Keratinocyte (primary cell): Measurements from ENCODE around the gene KRT4. TPM values are rescaled to one million over a fixed set of nuclear protein-coding genes. Genes with fewer than 3 reads are reported as not detected.

Source experiments
- DNase-seq: peaks from one replicate; pipeline ENCODE4 v3.0.0-alpha.2; 2011; ENCODE audit warnings: low read depth, missing footprints, low spot score
- FAIRE-seq: peaks from 2 replicates; lab custom pipeline; 2011; peaks lifted over from hg19 to GRCh38; lab: Jason Lieb, UNC
- H2AFZ ChIP-seq: 2 replicates; pipeline ENCODE4 v1.6.0; 2012; ENCODE audit warnings: low read length, control low read depth, inconsistent platforms; ENCODE audit not compliant: control insufficient read depth
- H3K27ac ChIP-seq: 2 replicates; pipeline ENCODE4 v1.5.1; 2011; ENCODE audit warnings: low read length; ENCODE audit not compliant: control insufficient read depth, insufficient read depth
- H3K27me3 ChIP-seq: 3 replicates; pipeline ENCODE4 v1.6.0; 2011; ENCODE audit warnings: low read length; ENCODE audit not compliant: control insufficient read depth, insufficient read depth; ENCODE audit errors: extremely low read depth
- H3K36me3 ChIP-seq, 2 experiments: 2 replicates in 1 of 2; 3 replicates in 1 of 2; pipeline ENCODE4 v1.5.1; 2011; ENCODE audit warnings: low read length in 2 of 2, mild to moderate bottlenecking in 1 of 2; ENCODE audit not compliant: control insufficient read depth in 2 of 2, insufficient read depth in 2 of 2; ENCODE audit errors: extremely low read depth in 1 of 2
- H3K4me1 ChIP-seq: 3 replicates; pipeline ENCODE4 v1.5.1; 2011; ENCODE audit warnings: low read length; ENCODE audit not compliant: control insufficient read depth, insufficient read depth; ENCODE audit errors: extremely low read depth
- H3K4me2 ChIP-seq: 3 replicates; pipeline ENCODE4 v1.6.0; 2011; ENCODE audit warnings: low read depth, low read length; ENCODE audit not compliant: control insufficient read depth, insufficient read depth; ENCODE audit errors: extremely low read depth
- H3K4me3 ChIP-seq, 3 experiments: fragments of 200-600 bp in 1 of 3; sonication (generic) in 1 of 3; 2 replicates in 2 of 3; 3 replicates in 1 of 3; pipeline ENCODE4 v1.5.1; 2011 to 2016; ENCODE audit warnings: low read length in 3 of 3, mild to moderate bottlenecking in 3 of 3, control low read depth in 2 of 3, inconsistent platforms in 1 of 3, low read depth in 1 of 3, mixed read lengths in 1 of 3, mixed run types in 1 of 3, moderate library complexity in 1 of 3; ENCODE audit not compliant: control insufficient read depth in 2 of 3, insufficient read depth in 2 of 3; ENCODE audit errors: extremely low read depth in 1 of 3
- H3K79me2 ChIP-seq: 2 replicates; pipeline ENCODE4 v1.6.0; 2012; ENCODE audit warnings: low read length; ENCODE audit not compliant: control insufficient read depth, insufficient read depth
- H3K9ac ChIP-seq: 3 replicates; pipeline ENCODE4 v1.6.0; 2011; ENCODE audit warnings: low read length; ENCODE audit not compliant: control insufficient read depth, insufficient read depth; ENCODE audit errors: extremely low read depth
- H3K9me1 ChIP-seq: 3 replicates; pipeline ENCODE4 v1.6.0; 2011; ENCODE audit warnings: low read length; ENCODE audit not compliant: control insufficient read depth, insufficient read depth; ENCODE audit errors: extremely low read depth
- H3K9me3 ChIP-seq: 2 replicates; pipeline ENCODE4 v1.5.1; 2012; ENCODE audit warnings: low read depth, low read length; ENCODE audit not compliant: control insufficient read depth
- H4K20me1 ChIP-seq: 3 replicates; pipeline ENCODE4 v1.6.0; 2011; ENCODE audit warnings: low read length; ENCODE audit not compliant: control insufficient read depth, insufficient read depth; ENCODE audit errors: extremely low read depth
- CTCF ChIP-seq, 3 experiments: IDR thresholded peaks in 1 of 3; conservative IDR thresholded peaks in 1 of 3; optimal IDR thresholded peaks in 1 of 3; 2 replicates in 2 of 3; 3 replicates in 1 of 3; pipeline versions ENCODE3 to v1.5.1; 2011; ENCODE audit warnings: low read length in 3 of 3, mild to moderate bottlenecking in 3 of 3, moderate library complexity in 2 of 3, control low read depth in 1 of 3, inconsistent platforms in 1 of 3; ENCODE audit not compliant: insufficient read depth in 2 of 3; ENCODE audit errors: extremely low read depth in 1 of 3
- EZH2 ChIP-seq: IDR thresholded peaks from one replicate; pipeline ENCODE4 v1.6.1; 2012; ENCODE audit warnings: inconsistent platforms, mild to moderate bottlenecking, low read length, moderate library complexity
- dilution Hi-C: fragments of 300-500 bp; cut with MboI; formaldehyde crosslinking; loops from one replicate; pipeline ENCODE4 v1.7.0; 2020; ENCODE audit warnings: low sequenced_read_pairs; ENCODE audit not compliant: extremely low pct_ligation_motif_present
- polyA plus RNA-seq, 5 experiments: library from polyadenylated mRNA; depleted of rRNA in 3 of 5; stranded (reverse) in 3 of 5; stranded (forward) in 1 of 5; unstranded in 1 of 5; fragments of >200 nt; gene quantifications; 1 replicate in 1 of 5; 2 replicates in 3 of 5; 3 replicates in 1 of 5; pipeline versions ENCODE4 v1.2.1 to v1.2.3, GENCODE V29; 2011 to 2012; ENCODE audit warnings: missing spikeins in 2 of 5, low read depth in 1 of 5, low replicate concordance in 1 of 5

The KRT4 gene
- polyA plus RNA-seq, 1 donor (not counting 4 experiments of a cell fraction or from before 2014, with no cell fraction given): 2.0 TPM

- no peaks in the 10 kb centered on the region for H3K9me1 ChIP-seq
- TF ChIP-seq CTCF (optimal IDR thresholded peaks at IDR 0.05 in 1 of 3, IDR thresholded peaks at IDR 0.05 in 1 of 3, conservative IDR thresholded peaks at IDR 0.05 in 1 of 3; ENCODE audit: extremely low read depth in 1 of 3, insufficient read depth in 2 of 3, low read length in 3 of 3) (no peak), EZH2 (no peak)
Observed at GRCh38 chr12:52812073-52812400, 1.9 kb downstream of the KRT4 start.

GRCh38 chr12:52811191-52812072 is 2.5 kb downstream of the KRT4 start:
- H3K79me2 ChIP-seq: no peaks in the 10 kb centered on the region
- H3K9me1 ChIP-seq: no peaks in the 10 kb centered on the region
- H3K4me3 ChIP-seq: no peak overlapping the region
- no peak overlapping the region for H3K27ac ChIP-seq
- no peak overlapping the region for H3K9ac ChIP-seq
- no peaks in the 10 kb centered on the region for H3K9me3 ChIP-seq
- no peaks in the 10 kb centered on the region for H4K20me1 ChIP-seq
- peaks cover 37% of the 10 kb centered on the region for H3K27me3 ChIP-seq
- H3K36me3 ChIP-seq: no peaks in the 10 kb centered on the region
- FAIRE-seq (no peak), DNase-seq (no peak)
- H2AFZ ChIP-seq: no peak overlapping the region
- no peaks in the 10 kb centered on the region for H3K4me1 ChIP-seq
- no peak overlapping the region for H3K4me2 ChIP-seq
- dilution Hi-C loops: no loop called here
- TF ChIP-seq CTCF (optimal IDR thresholded peaks at IDR 0.05 in 1 of 3, IDR thresholded peaks at IDR 0.05 in 1 of 3, conservative IDR thresholded peaks at IDR 0.05 in 1 of 3; ENCODE audit: extremely low read depth in 1 of 3, insufficient read depth in 2 of 3, low read length in 3 of 3) (no peak), EZH2 (no peak)

More at GRCh38 chr12:52812073-52812400, 1.9 kb downstream of the KRT4 start:
- no peak overlapping the region for H3K4me3 ChIP-seq
- dilution Hi-C loops: no loop called here
- no peaks in the 10 kb centered on the region for H3K79me2 ChIP-seq
- no peaks in the 10 kb centered on the region for H3K4me1 ChIP-seq
- H3K9me3 ChIP-seq: no peaks in the 10 kb centered on the region
- H3K9ac ChIP-seq: no peak overlapping the region
- no peak overlapping the region for H2AFZ ChIP-seq
- H3K36me3 ChIP-seq: no peaks in the 10 kb centered on the region
- H3K27me3 ChIP-seq: peaks cover 34% of the 10 kb centered on the region
- no peak overlapping the region for H3K4me2 ChIP-seq
- no peak for FAIRE-seq
- no peaks in the 10 kb centered on the region for H4K20me1 ChIP-seq
- no peak for DNase-seq
- no peak overlapping the region for H3K27ac ChIP-seq
